ENCODE data around the gene NBEA. TPM values are rescaled to one million over a fixed set of nuclear protein-coding genes. Genes with fewer than 3 reads are reported as not detected.

NBEA gene
- total RNA-seq, 3 donors from 2014 or later, result 3.5 to 27.2 (median 5.2) TPM

DNA sequence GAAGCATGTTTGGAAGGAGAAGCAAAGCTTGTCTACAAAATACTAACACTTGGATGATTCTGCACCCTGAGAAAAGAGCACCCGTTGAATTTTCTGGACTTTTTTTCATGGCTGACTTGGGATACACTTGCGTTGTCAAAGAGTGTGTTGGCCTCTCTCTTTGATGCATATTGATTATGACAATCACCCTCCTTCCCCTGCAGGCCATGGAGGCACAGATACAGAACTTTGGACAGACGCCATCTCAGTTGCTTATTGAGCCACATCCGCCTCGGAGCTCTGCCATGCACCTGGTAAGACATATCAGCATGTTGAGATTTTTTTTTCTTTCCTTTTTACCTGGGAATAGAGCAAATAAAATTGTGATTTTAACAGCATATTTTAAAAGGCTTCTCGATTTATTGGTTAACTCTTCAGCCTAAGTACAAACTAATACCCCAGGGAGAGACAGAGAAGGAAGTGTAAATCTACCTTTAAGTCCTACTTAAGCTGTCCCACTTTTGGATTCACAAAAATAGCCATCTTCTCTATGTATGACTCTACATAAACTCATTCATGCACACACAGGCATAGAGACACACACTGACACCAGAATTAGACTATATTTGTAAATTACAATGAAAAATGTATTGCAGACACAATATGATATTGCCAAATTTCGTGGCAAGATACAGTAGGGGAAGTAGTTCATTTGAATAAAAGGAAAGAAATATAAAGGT, 704.1 kb downstream of the NBEA start:
- TF ChIP-seq, protein P1, sequence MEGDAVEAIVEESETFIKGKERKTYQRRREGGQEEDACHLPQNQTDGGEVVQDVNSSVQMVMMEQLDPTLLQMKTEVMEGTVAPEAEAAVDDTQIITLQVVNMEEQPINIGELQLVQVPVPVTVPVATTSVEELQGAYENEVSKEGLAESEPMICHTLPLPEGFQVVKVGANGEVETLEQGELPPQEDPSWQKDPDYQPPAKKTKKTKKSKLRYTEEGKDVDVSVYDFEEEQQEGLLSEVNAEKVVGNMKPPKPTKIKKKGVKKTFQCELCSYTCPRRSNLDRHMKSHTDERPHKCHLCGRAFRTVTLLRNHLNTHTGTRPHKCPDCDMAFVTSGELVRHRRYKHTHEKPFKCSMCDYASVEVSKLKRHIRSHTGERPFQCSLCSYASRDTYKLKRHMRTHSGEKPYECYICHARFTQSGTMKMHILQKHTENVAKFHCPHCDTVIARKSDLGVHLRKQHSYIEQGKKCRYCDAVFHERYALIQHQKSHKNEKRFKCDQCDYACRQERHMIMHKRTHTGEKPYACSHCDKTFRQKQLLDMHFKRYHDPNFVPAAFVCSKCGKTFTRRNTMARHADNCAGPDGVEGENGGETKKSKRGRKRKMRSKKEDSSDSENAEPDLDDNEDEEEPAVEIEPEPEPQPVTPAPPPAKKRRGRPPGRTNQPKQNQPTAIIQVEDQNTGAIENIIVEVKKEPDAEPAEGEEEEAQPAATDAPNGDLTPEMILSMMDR (IDR thresholded peaks at IDR 0.05), result no peak
- ATAC-seq, result no peak
- DNase-seq, result no peak
- H3K9me3 ChIP-seq, result no peaks in the 10 kb centered on the region
- no peaks in the 10 kb centered on the region for H3K36me3 ChIP-seq (ENCODE audit: low read depth)
- no peak overlapping the region for H3K4me3 ChIP-seq
- intact Hi-C loops (cut with DNase I, micrococcal nuclease), result no loop called here
- H3K4me1 ChIP-seq (ENCODE audit: low read depth), result no peaks in the 10 kb centered on the region

DNA sequence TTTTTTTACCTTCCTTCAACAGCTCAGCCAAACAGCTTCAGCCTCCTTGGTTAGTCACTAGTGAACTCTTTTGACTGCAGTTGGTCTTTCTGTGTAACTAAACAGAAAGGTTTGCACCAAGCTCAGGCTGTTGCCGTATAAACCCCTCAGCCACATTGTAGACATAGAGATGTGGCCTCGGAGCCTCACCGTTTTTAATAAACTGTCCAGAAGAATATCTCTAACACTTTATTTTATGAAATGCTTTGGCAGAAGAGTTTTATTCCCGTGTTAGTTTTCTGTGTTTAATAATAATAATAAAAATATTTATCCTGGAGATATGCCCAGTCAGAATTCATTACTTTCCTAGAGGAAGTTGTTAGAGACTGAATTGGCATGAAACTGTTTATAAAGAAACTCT, 706.1 kb downstream of the NBEA start:
- TF ChIP-seq, protein P1 (IDR thresholded peaks at IDR 0.05), result no peak
- no peaks in the 10 kb centered on the region for H3K36me3 ChIP-seq (ENCODE audit: low read depth)
- intact Hi-C loops (cut with DNase I, micrococcal nuclease), result no loop called here
- ATAC-seq (no peak), DNase-seq (no peak)
- H3K4me3 ChIP-seq, result no peak overlapping the region
- H3K9me3 ChIP-seq, result no peaks in the 10 kb centered on the region
- no peaks in the 10 kb centered on the region for H3K4me1 ChIP-seq (ENCODE audit: low read depth)

DNA sequence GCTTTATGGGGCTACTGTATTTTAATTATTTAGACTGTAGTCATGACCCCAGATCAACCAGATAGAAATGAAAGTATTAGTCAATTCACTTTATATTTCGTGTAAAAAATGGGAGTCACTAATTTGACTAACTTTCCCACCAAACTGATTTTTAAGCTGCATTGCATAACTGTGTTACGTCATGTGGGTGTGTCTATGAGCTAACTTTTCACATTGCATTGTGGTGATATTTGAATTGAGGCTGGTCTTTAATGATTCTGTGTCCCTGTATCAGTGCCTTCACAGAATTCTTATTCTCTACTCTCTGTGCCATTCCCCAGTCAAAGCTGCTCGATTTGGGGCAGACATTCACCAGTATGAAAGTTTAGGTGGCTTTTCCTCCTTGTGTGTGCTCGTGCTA, 707.1 kb downstream of the NBEA start:
- TF ChIP-seq, protein P1 (IDR thresholded peaks at IDR 0.05), result no peak
- no peak for ATAC-seq

DNA sequence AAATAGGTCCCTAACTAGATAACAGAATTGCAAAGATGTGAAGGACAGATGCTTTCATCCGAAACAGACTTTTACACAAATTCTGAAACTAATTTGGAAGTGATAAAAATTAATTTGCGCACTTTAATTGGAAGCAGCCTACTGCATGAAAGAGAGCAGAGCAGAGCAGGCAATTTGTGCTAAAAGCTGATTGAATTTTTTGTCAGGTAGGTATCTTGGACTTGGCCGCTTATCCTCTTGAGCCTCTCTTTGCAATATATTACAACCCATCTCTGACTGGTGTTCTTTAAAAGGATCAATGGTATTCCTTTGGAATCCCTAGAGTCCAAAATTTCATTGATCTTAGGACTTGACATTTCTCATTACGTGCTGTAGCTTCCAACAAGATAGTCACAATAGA, 717.7 kb downstream of the NBEA start:
- TF ChIP-seq, protein P1 (IDR thresholded peaks at IDR 0.05), result no peak
- Histone ChIP-seq H3K4me1 (ENCODE audit: low read depth) (no peaks in the 10 kb centered on the region), H3K4me3 (no peak overlapping the region), H3K9me3 (no peaks in the 10 kb centered on the region), H3K36me3 (ENCODE audit: low read depth) (no peaks in the 10 kb centered on the region)
- DNase-seq, result no peak
- intact Hi-C loops (cut with DNase I, micrococcal nuclease), result no loop called here
- ATAC-seq, result no peak

More for the DNA sequence above, 707.1 kb downstream of the NBEA start:
- H3K9me3 ChIP-seq, result no peaks in the 10 kb centered on the region
- no peak overlapping the region for H3K4me3 ChIP-seq
- H3K36me3 ChIP-seq (ENCODE audit: low read depth), result no peaks in the 10 kb centered on the region
- H3K4me1 ChIP-seq (ENCODE audit: low read depth), result no peaks in the 10 kb centered on the region
- DNase-seq, result no peak
- intact Hi-C loops (cut with DNase I, micrococcal nuclease), result no loop called here

DNA sequence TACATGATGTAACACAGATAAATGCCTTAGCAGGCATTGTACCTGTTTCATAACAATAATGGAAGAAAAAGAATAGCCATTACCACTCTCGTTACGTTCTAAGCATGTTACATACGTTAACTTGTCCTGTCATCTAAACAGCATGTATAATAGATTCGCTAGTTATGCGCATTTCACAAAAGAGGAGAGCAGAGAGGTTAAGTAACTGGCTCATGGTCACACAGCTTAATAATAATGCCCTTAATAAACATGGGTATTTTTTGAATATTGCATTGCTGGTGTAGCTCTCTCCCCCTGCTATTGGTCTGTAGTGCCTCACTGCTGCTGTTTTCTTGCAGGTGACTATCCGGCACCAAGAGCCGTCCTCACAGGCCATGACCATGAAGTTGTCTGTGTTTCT, 722.7 kb downstream of the NBEA start:
- no peaks in the 10 kb centered on the region for H3K9me3 ChIP-seq
- intact Hi-C loops (cut with DNase I, micrococcal nuclease), result no loop called here
- ATAC-seq (no peak), DNase-seq (no peak)
- no peak overlapping the region for H3K4me3 ChIP-seq
- H3K36me3 ChIP-seq (ENCODE audit: low read depth), result no peaks in the 10 kb centered on the region
- no peaks in the 10 kb centered on the region for H3K4me1 ChIP-seq (ENCODE audit: low read depth)
- TF ChIP-seq, protein P1 (IDR thresholded peaks at IDR 0.05), result no peak
